Frontal cortex (tissue), 4 donors: Measurements from ENCODE around the gene RIPK1. TPM values are rescaled to one million over a fixed set of nuclear protein-coding genes. Genes with fewer than 3 reads are reported as not detected.
"Not testable (repeated sequence)": the region's sequence is repeated elsewhere in the genome, so short reads cannot be mapped to it uniquely, and the experiment has no call there.

Experiments used
- DNase-seq, 2 donors: peaks; one replicate each; pipeline ENCODE4 v3.0.0; 2012; ENCODE audit warnings: low spot score in 2 of 2
- FAIRE-seq: peaks from 2 replicates; lab custom pipeline; 2012; peaks lifted over from hg19 to GRCh38; lab: Jason Lieb, UNC
- small RNA-seq: library from RNA; depleted of rRNA; stranded (forward); fragments of <200 nt; gene quantifications from one replicate; pipeline ENCODE3, GENCODE V24; 2014
- total RNA-seq: library from RNA; depleted of rRNA; stranded (reverse); fragments of >200 nt; gene quantifications from one replicate; pipeline ENCODE4 v1.2.3, GENCODE V29; 2014
- donor health status: control.
- donor health status: control.
- donor health status: control.

RIPK1 gene
- total RNA-seq, 1 donor from 2014 or later = 7.3 TPM

GRCh38 chr6:3156184-3157130, 88.2 kb downstream of the RIPK1 start:
- not testable (repeated sequence) for DNase-seq, FAIRE-seq

GRCh38 chr6:3157131-3157933, 89.0 kb downstream of the RIPK1 start, which contains the start of gene TUBB2A:
Gene TUBB2A, minus strand, starts transcription at chr6:3157544. Its CDS starts 81 bp downstream, at chr6:3157463.
- DNase-seq (peak; percentile 97 to 99), FAIRE-seq (no peak)

DNA sequence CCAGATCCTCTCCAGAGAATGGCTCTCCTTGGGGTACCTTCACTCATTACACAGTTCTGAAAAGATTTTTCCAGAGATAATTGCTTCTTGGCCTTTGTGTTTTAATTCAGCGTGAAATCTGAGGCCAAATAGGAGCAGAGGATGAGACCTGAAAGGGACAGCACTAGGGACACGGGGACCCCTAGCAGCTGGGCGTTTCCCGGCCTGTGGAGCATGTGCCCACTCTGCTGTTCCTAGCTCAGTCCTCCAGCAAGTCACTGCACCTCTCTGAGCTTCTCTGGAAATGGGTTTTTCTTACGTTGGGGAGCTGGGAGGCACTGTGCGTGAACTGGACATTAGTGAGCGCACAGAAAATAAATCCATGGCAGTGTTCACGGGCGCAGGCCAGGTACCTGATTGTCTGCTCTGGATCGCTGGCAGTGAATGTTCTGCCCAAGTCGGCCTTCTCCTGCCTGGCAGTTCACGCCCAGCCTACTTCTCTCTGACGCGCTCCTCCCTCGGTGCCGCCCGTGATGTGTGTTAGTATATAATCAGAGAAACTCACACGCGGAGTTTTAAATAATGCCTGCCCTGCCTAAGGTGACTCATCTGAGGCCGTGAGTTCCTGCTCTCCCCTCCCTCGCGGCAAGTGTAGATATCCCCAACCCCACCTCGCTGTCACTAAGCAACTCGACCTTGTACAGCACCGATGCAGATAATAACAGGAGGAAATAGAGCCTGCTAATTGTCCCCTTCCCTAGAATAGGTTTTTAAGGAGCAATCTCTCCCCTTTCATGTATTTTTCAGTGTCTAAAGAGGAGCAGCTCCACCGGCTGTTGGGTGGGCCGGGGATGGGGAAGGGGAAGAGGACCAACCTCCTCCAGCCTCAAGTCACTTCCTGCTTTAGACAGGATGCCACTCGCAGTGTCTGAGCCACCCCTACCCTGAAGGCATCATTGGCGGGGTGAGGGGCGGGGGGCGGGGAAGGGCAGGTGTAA, 91.8 kb downstream of the RIPK1 start:
- DNase-seq (peak in 1 of 2 donors; percentile 34), FAIRE-seq (no peak)

- no peak for DNase-seq
- no peak for FAIRE-seq
Observed at GRCh38 chr6:3162067-3162497, 93.8 kb downstream of the RIPK1 start.

DNA sequence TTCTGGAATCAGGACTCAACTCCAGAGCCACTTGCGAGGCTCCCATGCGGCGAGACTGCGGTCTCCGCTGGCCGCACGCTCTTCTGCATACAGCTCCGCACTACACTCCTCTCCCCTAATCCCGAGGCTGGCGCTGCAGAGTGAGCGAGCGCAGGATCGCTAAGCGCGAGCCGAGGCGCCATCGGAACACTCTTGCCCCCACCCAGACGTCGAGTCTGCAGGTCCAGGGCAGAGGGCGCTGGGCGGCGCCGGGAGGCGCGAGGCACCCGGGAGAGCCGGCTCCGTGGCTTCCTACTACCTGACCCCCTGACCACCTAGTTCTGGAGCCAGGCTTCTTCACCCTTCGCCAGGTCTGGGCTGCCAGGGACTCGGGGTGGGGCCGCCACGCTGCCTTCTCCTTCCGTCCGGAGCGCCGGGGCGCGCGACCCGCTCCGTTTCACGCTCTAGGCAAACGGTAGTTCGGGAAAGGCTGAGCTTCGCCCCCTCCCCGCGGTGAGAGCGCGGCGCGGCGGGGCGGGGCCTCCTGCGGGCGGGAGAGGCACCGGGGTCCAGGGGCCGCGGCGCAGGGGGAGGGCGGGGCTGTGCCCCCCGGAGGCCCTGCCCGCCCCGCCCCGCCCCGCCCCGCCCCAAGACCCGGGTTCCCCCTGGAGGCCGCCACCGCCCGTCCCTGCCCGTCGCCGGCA, 94.4 kb downstream of the RIPK1 start:
- DNase-seq (peak; percentile 68 to 71), FAIRE-seq (no peak)

DNA sequence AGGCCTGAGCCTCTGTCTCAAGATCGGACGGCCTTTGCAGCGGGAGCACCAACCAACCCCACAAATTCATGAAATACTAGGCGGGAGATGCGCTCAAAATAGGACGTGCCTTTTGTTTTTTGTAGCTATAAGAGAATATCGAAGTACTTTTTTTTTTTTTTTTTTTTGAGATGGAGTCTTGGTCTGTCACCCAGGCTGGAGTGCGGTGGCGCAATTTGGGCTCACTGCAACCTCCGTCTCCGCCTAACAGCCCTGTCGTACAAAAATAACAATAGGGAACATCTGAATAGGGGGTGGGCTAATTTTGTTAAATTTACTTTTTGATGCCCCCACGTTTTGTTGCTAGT, 94.9 kb downstream of the RIPK1 start:
- no peak for DNase-seq
- no peak for FAIRE-seq

- DNase-seq (no peak), FAIRE-seq (no peak)
Observed at GRCh38 chr6:3164388-3164787, 96.1 kb downstream of the RIPK1 start.

Small RNA genes within 50 kb of the gene (small RNA-seq; reads per million reads assigned to genes)
- gene AL133351.4 = not detected
- gene RNA5SP201 = not detected

Other genes starting within 250 kb of the RIPK1 start
- 3.3 TPM for gene SERPINB1, start 226.6 kb upstream of the RIPK1 start, total RNA-seq
- 6.5 TPM for gene SERPINB9, start 165.2 kb upstream of the RIPK1 start, total RNA-seq
- gene SERPINB6, start 96.9 kb upstream of the RIPK1 start, total RNA-seq = 14.3 TPM
- 6.1 TPM for gene NQO2, start 68.6 kb upstream of the RIPK1 start, total RNA-seq
- 26.5 TPM for gene BPHL, start 50.2 kb downstream of the RIPK1 start, total RNA-seq
- gene TUBB2A, start 89.0 kb downstream of the RIPK1 start, total RNA-seq = 1,551 TPM
- gene TUBB2B, start 159.2 kb downstream of the RIPK1 start, total RNA-seq = 5,262 TPM
- 32.2 TPM for gene PSMG4, start 190.5 kb downstream of the RIPK1 start, total RNA-seq